HT-29 (cell line): Measurements from ENCODE around the gene TRIO. TPM values are rescaled to one million over a fixed set of nuclear protein-coding genes. Genes with fewer than 3 reads are reported as not detected.

Source experiments
- DNase-seq: peaks from one replicate; pipeline ENCODE4 v3.0.0-alpha.2; 2015; ENCODE audit warnings: low spot score
- total RNA-seq: library from RNA; depleted of rRNA; stranded (reverse); fragments of >200 nt; shearing (Covaris generic); gene quantifications from 2 replicates; pipeline ENCODE4 v1.2.3, GENCODE V29; 2014

The TRIO gene
- total RNA-seq, 1 experiment from 2014 or later = 104 TPM

GRCh38 chr5:14450018-14450524 lies 306.9 kb downstream of the TRIO start:
- no peak for DNase-seq

- no peak for DNase-seq
Measured at GRCh38 chr5:14450742-14451141, 307.6 kb downstream of the TRIO start.

GRCh38 chr5:14451871-14452270 lies 308.7 kb downstream of the TRIO start:
- no peak for DNase-seq

GRCh38 chr5:14452685-14453454 lies 309.7 kb downstream of the TRIO start:
- DNase-seq = no peak

GRCh38 chr5:14453481-14453880 lies 310.3 kb downstream of the TRIO start:
- DNase-seq = no peak

GRCh38 chr5:14455814-14456321 lies 312.7 kb downstream of the TRIO start:
- DNase-seq = no peak

- DNase-seq = no peak
Measured at GRCh38 chr5:14457476-14457875, 314.3 kb downstream of the TRIO start.

- DNase-seq = no peak
Measured at GRCh38 chr5:14458414-14458813, 315.3 kb downstream of the TRIO start.

GRCh38 chr5:14460844-14461398 lies 317.8 kb downstream of the TRIO start:
- DNase-seq = no peak

- DNase-seq = no peak
Measured at GRCh38 chr5:14462681-14463080, 319.5 kb downstream of the TRIO start.

- peak; percentile 53 for DNase-seq
Measured at GRCh38 chr5:14463629-14464028, 320.5 kb downstream of the TRIO start.

- no peak for DNase-seq
Measured at GRCh38 chr5:14464096-14464495, 321.0 kb downstream of the TRIO start.

GRCh38 chr5:14464671-14465070 lies 321.5 kb downstream of the TRIO start:
- DNase-seq = no peak

- no peak for DNase-seq
Measured at GRCh38 chr5:14465116-14465515, 322.0 kb downstream of the TRIO start.

GRCh38 chr5:14465776-14466175 lies 322.6 kb downstream of the TRIO start:
- DNase-seq = no peak

- no peak for DNase-seq
Measured at GRCh38 chr5:14467251-14467650, 324.1 kb downstream of the TRIO start.

GRCh38 chr5:14467886-14468285 lies 324.7 kb downstream of the TRIO start:
- DNase-seq = no peak

- no peak for DNase-seq
Measured at GRCh38 chr5:14469551-14470377, 326.6 kb downstream of the TRIO start.

- DNase-seq = no peak
Measured at GRCh38 chr5:14471507-14471906, 328.4 kb downstream of the TRIO start.

GRCh38 chr5:14472986-14473567 lies 329.9 kb downstream of the TRIO start:
- no peak for DNase-seq

GRCh38 chr5:14475045-14475444 lies 331.9 kb downstream of the TRIO start:
- DNase-seq = no peak
